Stromal cell of bone marrow (primary cell): ENCODE results near the gene NTRK2.

Experiments
- DNase-seq: peaks from one replicate; pipeline ENCODE4 v3.0.0-alpha.2; 2012; ENCODE audit warnings: low read depth

Gene NTRK2

GRCh38 chr9:85021686-85022085 lies 352.2 kb downstream of the NTRK2 start:
- no peak for DNase-seq

- DNase-seq: peak; percentile 18
Observed at GRCh38 chr9:85024374-85024773, 354.8 kb downstream of the NTRK2 start.

- DNase-seq: no peak
Observed at GRCh38 chr9:85025638-85026037, 356.1 kb downstream of the NTRK2 start.

- DNase-seq: no peak
Observed at GRCh38 chr9:85027870-85028269, 358.3 kb downstream of the NTRK2 start.

- no peak for DNase-seq
Observed at GRCh38 chr9:85030316-85030715, 360.8 kb downstream of the NTRK2 start.

GRCh38 chr9:85036496-85036895 lies 367.0 kb downstream of the NTRK2 start:
- no peak for DNase-seq

GRCh38 chr9:85038061-85038460 lies 368.5 kb downstream of the NTRK2 start:
- DNase-seq: no peak

GRCh38 chr9:85038824-85039608 lies 369.5 kb downstream of the NTRK2 start:
- DNase-seq: no peak

GRCh38 chr9:85040146-85040545 lies 370.6 kb downstream of the NTRK2 start:
- no peak for DNase-seq

GRCh38 chr9:85040821-85041465 lies 371.4 kb downstream of the NTRK2 start:
- DNase-seq: no peak

GRCh38 chr9:85041466-85042137 lies 372.1 kb downstream of the NTRK2 start:
- DNase-seq: no peak

GRCh38 chr9:85042981-85043647 lies 373.6 kb downstream of the NTRK2 start:
- DNase-seq: no peak

GRCh38 chr9:85045271-85045670 lies 375.7 kb downstream of the NTRK2 start:
- DNase-seq: no peak

- no peak for DNase-seq
Observed at GRCh38 chr9:85046475-85046874, 376.9 kb downstream of the NTRK2 start.

- DNase-seq: no peak
Observed at GRCh38 chr9:85053206-85053786, 383.8 kb downstream of the NTRK2 start.

GRCh38 chr9:85054017-85054416 lies 384.5 kb downstream of the NTRK2 start:
- DNase-seq: no peak

- no peak for DNase-seq
Observed at GRCh38 chr9:85055506-85056202, 386.1 kb downstream of the NTRK2 start.

- DNase-seq: no peak
Observed at GRCh38 chr9:85056203-85056572, 386.7 kb downstream of the NTRK2 start.

- DNase-seq: no peak
Observed at GRCh38 chr9:85061969-85062368, 392.4 kb downstream of the NTRK2 start.

GRCh38 chr9:85062385-85063022 lies 393.0 kb downstream of the NTRK2 start:
- DNase-seq: no peak

GRCh38 chr9:85064811-85065371 lies 395.4 kb downstream of the NTRK2 start:
- no peak for DNase-seq
